Mucosa of stomach (tissue), 1 donor: Measurements from ENCODE around the gene TMPRSS15.

Source experiments
- H3K27me3 ChIP-seq: one replicate; pipeline ENCODE4 v1.7.0; 2013; ENCODE audit warnings: mild to moderate bottlenecking, low read length; ENCODE audit not compliant: control insufficient read depth, insufficient read depth
- H3K36me3 ChIP-seq: one replicate; pipeline ENCODE4 v1.7.0; 2013; ENCODE audit warnings: low read length; ENCODE audit not compliant: control insufficient read depth, insufficient read depth
- H3K4me1 ChIP-seq: one replicate; pipeline ENCODE4 v1.7.0; 2013; ENCODE audit warnings: mild to moderate bottlenecking, low read length; ENCODE audit not compliant: control insufficient read depth, insufficient read depth
- H3K4me3 ChIP-seq: one replicate; pipeline ENCODE4 v1.7.0; 2013; ENCODE audit warnings: low read length
- H3K9ac ChIP-seq: one replicate; pipeline ENCODE4 v1.7.0; 2013; ENCODE audit warnings: mild to moderate bottlenecking, low read length, moderate library complexity
- H3K9me3 ChIP-seq: one replicate; pipeline ENCODE4 v1.7.0; 2013; ENCODE audit warnings: mild to moderate bottlenecking, low read length, moderate library complexity; ENCODE audit not compliant: control insufficient read depth
- donor health status: Pancreatic carcinoma.

Gene TMPRSS15

DNA sequence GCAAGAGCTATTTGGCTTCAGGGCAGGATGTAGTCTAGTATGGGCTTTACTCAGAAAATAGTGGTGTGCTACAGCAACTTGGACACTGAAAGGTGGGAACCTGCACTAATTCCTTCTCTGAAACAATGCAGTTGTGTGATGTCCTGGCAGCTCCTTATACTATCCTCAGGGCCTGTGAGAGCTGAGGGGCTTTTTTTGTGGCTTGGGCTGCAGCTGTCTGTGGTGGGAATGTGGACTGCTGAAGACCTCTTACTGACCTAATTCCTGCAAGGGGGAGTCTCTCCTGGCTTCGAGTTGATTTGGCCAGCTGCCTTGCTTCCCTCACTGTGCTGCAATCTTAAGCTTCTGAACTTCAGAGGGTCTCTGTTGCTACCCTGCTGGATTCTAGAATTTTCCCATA, 181.2 kb downstream of the TMPRSS15 start:
- Histone ChIP-seq H3K27me3 (no peaks in the 10 kb centered on the region), H3K9ac (no peak overlapping the region), H3K36me3 (no peaks in the 10 kb centered on the region), H3K4me1 (no peaks in the 10 kb centered on the region), H3K4me3 (no peak overlapping the region), H3K9me3 (no peaks in the 10 kb centered on the region)

DNA sequence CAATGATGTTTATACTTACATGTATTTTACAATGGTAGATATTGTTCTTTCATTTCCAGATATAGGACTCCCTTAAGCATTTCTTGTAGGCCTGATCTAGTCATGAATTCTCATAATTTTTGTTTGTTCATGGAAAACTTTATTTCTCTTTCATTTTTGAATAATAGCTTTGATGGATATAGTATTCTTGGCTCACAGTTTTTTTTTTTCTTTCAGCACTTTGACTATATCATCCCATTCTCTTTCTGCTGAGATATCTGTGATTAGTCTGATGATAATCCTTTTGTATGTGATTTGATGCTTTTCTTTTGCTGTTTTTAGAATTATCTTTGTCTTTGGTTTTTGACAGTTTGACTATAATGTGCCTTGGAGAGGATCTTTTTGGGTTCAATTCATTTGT, 183.1 kb downstream of the TMPRSS15 start:
- no peaks in the 10 kb centered on the region for H3K27me3 ChIP-seq

More for the DNA sequence above, 183.1 kb downstream of the TMPRSS15 start:
- H3K4me1 ChIP-seq, result no peaks in the 10 kb centered on the region
- no peaks in the 10 kb centered on the region for H3K36me3 ChIP-seq
- H3K9ac ChIP-seq, result no peak overlapping the region
- no peak overlapping the region for H3K4me3 ChIP-seq
- H3K9me3 ChIP-seq, result no peaks in the 10 kb centered on the region
